Chondrocyte (in vitro differentiated cells): Measurements from ENCODE around the gene CSNK1A1. TPM values are rescaled to one million over a fixed set of nuclear protein-coding genes. Genes with fewer than 3 reads are reported as not detected.

Experiments
- DNase-seq: peaks from one replicate; pipeline ENCODE4 v3.0.0; 2021; ENCODE audit warnings: mixed read lengths, low spot score
- H3K27ac Mint-ChIP-seq: one replicate; pipeline ENCODE4 v1.8.0; 2021; ENCODE audit warnings: mild to moderate bottlenecking, moderate library complexity, mixed read lengths; ENCODE audit not compliant: unreplicated experiment
- H3K27me3 Mint-ChIP-seq: 2 replicates; pipeline ENCODE4 v1.8.0; 2021; ENCODE audit warnings: low read depth, mixed read lengths
- H3K36me3 Mint-ChIP-seq: 2 replicates; pipeline ENCODE4 v1.8.0; 2021; ENCODE audit warnings: low read depth, mixed read lengths
- H3K4me1 Mint-ChIP-seq: 2 replicates; pipeline ENCODE4 v1.8.0; 2021; ENCODE audit warnings: low read depth, mild to moderate bottlenecking, mixed read lengths
- H3K4me3 Mint-ChIP-seq: one replicate; pipeline ENCODE4 v1.8.0; 2021; ENCODE audit warnings: mild to moderate bottlenecking, moderate library complexity, mixed read lengths; ENCODE audit not compliant: unreplicated experiment
- H3K9me3 Mint-ChIP-seq: 2 replicates; pipeline ENCODE4 v1.8.0; 2021; ENCODE audit warnings: low read depth, mixed read lengths
- CTCF ChIP-seq: fragments of 200-600 bp; sonication (generic); IDR thresholded peaks from 2 replicates; pipeline ENCODE4 v1.5.0; 2021; ENCODE audit warnings: antibody characterized with exemption, mild to moderate bottlenecking, moderate library complexity
- total RNA-seq: library from RNA; stranded (reverse); gene quantifications from 3 replicates; pipeline ENCODE4 v1.2.1, GENCODE V29; 2021

The CSNK1A1 gene
- total RNA-seq, 1 donor from 2014 or later: 214 TPM

- no peaks in the 10 kb centered on the region for H3K36me3 Mint-ChIP-seq
- H3K27me3 Mint-ChIP-seq: no peaks in the 10 kb centered on the region
- DNase-seq: no peak
- peaks cover 32% of the 10 kb centered on the region for H3K4me1 Mint-ChIP-seq
- H3K9me3 Mint-ChIP-seq: no peaks in the 10 kb centered on the region
- no peak overlapping the region for H3K27ac Mint-ChIP-seq
- H3K4me3 Mint-ChIP-seq: no peak overlapping the region
- no peak for TF ChIP-seq CTCF
Observed at GRCh38 chr5:149588936-149589335, 37.7 kb upstream of the CSNK1A1 start.

GRCh38 chr5:149586708-149587318 is 35.6 kb upstream of the CSNK1A1 start:
- Mint-ChIP-seq H3K4me3 (no peak overlapping the region), H3K4me1 (peaks cover 38% of the 10 kb centered on the region), H3K27me3 (no peaks in the 10 kb centered on the region), H3K36me3 (no peaks in the 10 kb centered on the region), H3K9me3 (no peaks in the 10 kb centered on the region), H3K27ac (peak overlapping the region; percentile 50)
- no peak for DNase-seq
- TF ChIP-seq CTCF: no peak

DNA sequence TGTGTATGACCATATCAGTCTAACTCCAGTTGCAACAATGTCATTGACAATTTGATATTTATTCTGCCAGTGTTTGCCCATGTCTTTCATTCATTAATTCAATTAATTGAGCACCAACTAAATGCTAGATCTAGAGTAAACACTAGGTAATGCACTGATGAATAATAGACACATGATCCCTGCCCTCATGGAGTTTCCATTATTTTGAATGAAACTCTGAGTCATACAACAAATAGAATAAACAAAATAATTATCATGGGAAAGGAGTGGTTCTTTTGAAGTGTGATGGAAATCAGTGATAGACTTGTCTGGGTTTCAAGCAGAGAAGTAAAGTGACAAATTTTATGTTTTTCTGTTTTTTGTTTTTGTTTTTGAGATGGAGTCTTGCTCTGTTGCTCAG is 34.7 kb upstream of the CSNK1A1 start:
- Mint-ChIP-seq H3K9me3 (no peaks in the 10 kb centered on the region), H3K4me1 (peaks cover 45% of the 10 kb centered on the region), H3K4me3 (no peak overlapping the region), H3K27ac (no peak overlapping the region), H3K27me3 (no peaks in the 10 kb centered on the region), H3K36me3 (no peaks in the 10 kb centered on the region)
- no peak for DNase-seq
- TF ChIP-seq CTCF: no peak

DNA sequence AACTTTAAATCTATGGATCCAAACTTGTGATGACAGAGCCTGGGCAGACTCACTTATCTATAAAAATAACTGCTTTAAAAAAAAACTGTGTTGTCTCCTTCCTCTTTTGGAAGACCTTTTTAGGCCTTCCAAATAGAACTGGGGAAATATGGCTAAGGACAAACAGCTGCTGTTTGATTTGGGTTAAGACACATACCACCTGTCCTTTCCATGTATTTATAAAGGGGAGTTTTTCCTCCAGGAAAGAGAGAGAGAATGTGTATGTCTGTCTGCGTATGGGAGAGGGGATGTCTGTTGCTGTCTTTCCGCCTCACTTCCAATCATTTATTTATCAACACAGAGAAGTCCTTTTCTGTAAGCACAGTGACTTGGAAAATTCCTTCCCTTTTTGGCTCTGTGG is 32.9 kb upstream of the CSNK1A1 start:
- no peak for TF ChIP-seq CTCF
- Mint-ChIP-seq H3K9me3 (no peaks in the 10 kb centered on the region), H3K4me1 (peaks cover 56% of the 10 kb centered on the region), H3K27me3 (no peaks in the 10 kb centered on the region), H3K27ac (peak overlapping the region; percentile 50), H3K4me3 (no peak overlapping the region), H3K36me3 (no peaks in the 10 kb centered on the region)
- DNase-seq: no peak

GRCh38 chr5:149583394-149583793 is 32.2 kb upstream of the CSNK1A1 start:
- no peaks in the 10 kb centered on the region for H3K36me3 Mint-ChIP-seq
- no peaks in the 10 kb centered on the region for H3K9me3 Mint-ChIP-seq
- H3K27ac Mint-ChIP-seq: peak overlapping the region; percentile 72
- H3K4me3 Mint-ChIP-seq: no peak overlapping the region
- no peak for DNase-seq
- H3K27me3 Mint-ChIP-seq: no peaks in the 10 kb centered on the region
- no peak for TF ChIP-seq CTCF
- peaks cover 63% of the 10 kb centered on the region for H3K4me1 Mint-ChIP-seq
